Measurements from ENCODE around the gene SALL3. TPM values are rescaled to one million over a fixed set of nuclear protein-coding genes. Genes with fewer than 3 reads are reported as not detected.
A peak's percentile ranks its signal among the peaks of the same experiment; 100 is the strongest.

The SALL3 gene
- polyA plus RNA-seq, 5 donors = 0.04 to 0.06 TPM; not detected in 3

DNA sequence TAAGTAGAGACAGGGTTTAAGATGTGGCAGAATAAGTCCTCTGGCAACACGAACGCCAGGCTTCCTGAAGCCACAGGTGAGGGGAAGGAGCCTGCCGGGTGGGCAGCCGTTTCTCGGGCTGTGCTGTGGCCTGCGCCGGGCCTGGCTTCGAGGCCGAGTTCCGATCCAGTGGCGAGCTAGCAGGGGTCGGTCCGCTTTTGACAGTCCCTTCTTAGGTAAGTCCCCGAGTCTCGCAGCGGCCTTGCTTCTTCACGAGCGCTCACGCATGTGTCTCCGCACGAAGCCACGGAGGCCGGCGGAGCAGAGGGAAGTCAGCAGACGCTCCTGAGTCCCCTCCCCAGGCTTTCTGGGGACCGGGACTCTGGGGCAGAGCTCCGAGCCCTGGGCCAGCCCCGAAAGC lies 26.0 kb downstream of the SALL3 start:
- DNase-seq = no peak

DNA sequence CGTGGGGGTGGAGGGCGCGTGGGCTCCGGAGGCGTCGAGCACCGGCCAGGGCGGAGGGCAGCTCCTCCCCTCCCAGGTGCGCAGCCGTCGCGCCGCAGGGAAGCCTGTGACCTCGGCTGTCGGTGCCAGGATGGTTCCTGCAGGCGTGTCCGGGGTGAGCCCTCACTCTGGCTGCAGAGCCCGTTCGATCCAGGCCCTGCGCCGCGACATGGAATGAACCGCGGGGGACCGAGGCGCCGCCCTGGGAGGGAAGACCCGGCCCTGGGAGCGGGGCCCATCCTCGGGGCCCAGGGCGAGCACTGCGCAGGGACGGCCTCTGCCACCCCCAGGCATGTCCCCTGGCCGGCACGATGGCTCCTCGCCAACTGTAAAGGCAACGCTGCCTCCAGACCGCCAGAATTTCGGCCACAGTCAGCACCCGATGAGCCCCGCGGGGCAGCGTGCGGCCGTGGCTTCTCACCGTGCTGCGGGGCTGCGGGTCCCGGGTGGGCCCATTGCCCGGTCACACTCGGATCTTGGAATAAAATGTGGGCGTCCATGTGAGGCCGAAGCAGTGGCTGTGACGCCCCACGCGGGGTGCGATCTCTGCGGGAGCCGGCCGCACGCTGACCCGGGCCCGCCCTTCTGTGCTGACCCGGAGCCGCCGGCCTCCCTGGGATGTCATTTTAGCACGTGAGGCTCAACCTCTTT lies 26.6 kb downstream of the SALL3 start:
- DNase-seq = no peak

DNA sequence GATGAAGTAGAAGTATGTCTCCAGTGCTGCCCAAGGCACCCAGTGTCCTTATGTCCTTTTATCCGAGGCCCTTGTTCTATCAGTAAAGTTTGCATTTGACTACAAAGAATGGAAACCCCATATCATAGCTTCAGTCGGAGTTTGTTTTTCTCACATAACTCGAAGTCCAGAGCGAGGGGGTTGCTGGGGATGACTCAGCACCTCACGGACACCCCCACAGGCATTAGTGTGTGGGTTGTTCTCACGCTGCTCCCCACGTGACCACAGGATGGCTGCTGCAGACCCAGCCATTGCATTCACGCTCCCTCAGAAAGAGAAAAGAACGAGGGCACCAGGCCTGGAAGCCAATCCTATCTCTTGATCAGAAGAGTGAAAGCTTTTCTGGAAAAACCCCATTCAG lies 27.8 kb downstream of the SALL3 start:
- DNase-seq = no peak

DNA sequence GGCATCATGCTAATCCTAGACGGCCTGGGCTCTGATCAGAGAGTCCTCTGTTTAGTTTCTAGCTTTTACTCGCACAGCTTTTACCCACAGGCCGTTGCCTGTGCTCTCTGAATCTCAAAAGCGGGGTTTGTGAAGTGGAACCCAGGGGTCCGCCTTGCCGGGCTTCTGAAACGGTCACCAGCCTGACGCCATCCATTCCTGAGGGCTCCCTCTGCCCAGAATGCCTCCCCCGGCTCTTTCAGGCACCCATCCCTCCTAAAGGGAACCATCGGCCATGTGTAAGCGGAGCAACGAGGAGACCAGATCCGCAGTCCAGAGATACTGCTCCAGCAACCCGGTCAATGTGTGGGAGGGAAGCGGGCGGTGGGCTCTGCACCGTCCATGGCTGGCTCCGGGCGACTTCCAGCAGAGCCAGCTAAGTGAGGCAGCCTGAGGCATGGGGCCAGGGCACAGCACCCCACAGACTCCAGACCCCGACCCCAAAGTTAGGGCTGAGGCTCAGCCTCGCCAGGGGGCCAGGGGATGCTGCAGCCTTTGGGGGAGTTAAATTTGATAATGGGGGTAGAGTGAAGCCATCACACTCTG lies 28.8 kb downstream of the SALL3 start:
- DNase-seq = no peak

DNA sequence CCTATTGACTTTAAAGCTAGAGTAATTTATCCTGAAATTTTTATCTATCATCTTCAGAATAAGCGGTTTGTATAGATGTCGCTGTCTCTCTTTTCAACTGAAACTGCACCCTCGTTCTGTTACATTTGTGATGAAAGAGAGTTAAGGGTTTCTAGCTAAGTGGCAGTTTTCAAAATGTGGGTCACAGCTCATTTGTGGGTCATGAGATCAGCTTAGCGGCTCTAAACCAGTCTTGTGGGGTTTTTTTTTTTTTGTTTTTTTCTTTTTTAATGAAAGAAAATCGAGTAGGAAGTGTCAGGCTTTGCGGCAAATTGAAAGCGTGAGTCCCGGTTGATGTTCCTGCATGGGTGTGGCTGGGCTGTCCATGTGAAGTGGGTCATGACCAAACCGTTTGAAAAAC lies 31.2 kb downstream of the SALL3 start:
- DNase-seq = no peak

DNA sequence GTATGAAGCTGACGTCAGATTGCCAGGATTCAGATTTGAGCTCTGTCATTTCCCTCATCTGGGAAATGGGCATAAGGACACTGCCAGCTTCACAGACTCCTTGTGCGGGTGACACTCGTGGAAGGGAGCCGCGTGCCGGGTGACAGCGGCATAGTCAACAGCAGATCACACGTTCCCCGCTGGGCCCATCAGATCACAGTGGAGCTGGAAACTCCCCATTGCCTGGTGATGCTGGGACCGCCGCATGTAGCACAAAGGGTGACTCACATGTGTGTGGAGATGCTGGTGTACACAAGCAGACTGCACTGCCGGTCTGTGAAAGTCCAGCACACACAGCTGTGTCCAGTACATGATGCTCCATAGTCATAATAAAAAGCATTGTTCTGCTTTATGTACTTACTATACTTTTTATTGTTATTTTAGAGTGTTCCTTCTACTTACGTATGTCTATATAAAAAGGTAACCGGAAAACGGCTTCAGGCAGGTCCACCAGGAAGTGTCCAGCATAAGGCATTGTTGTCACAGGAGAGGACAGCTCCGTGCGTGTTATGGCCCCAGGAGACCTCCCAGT lies 31.8 kb downstream of the SALL3 start:
- no peak for DNase-seq

DNA sequence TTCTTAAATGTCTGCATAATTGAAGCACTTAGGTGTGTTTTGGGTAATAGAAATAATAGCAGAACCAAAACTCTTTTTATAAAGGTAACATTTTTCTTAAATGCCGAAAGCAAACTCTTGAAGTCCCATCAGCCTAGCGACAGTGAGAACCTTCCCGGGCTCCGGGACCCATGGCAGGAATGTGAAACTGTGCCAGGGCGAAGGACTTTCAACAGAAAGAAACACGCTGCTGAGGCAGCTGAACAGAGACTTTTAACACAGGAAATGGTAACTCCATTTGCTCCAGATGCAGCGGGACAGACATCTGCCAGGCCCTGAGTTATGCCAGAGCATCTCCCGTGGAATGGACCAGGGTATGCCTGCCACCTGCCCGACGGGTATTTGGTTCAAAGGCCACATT lies 34.3 kb downstream of the SALL3 start:
- DNase-seq = no peak

DNA sequence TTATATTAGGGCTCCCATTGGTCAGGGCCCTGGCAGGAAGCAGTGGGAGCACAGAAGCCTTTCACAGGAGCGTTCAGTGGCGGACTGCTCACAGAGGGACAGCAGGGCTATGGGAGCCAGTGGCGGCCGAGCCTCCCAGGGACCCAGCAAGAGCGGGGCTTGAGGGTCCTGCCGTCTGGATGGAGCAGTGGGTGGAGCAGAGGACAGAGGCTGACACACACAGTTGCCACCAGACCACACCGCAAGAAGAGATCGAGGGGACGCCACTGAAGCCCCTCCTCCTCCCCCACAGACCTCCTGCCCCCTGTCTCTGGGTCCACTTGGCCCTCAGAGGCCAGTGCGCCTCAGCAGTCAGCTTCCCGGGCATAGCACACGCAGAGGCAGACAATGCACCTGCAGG lies 39.3 kb downstream of the SALL3 start:
- no peak for DNase-seq

DNA sequence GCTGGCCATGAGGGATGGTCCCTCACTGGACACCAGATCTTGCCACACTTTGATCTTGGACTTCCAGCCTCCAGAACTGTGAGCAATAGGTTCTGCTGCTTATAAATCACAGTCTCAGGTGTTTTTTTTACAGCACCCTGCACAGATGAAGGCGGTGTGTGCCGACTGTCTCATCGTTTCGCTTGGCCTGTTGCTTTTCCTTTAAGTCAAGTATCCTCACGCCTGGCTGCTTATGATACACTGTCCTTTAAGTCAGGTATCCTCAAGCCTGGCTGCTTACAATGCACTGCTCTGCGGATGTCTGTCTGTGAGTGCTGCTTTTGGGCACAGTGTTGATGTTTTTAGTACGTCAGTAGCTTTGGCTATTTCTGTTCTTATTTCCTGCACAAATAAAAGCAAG lies 40.3 kb downstream of the SALL3 start:
- no peak for DNase-seq

DNA sequence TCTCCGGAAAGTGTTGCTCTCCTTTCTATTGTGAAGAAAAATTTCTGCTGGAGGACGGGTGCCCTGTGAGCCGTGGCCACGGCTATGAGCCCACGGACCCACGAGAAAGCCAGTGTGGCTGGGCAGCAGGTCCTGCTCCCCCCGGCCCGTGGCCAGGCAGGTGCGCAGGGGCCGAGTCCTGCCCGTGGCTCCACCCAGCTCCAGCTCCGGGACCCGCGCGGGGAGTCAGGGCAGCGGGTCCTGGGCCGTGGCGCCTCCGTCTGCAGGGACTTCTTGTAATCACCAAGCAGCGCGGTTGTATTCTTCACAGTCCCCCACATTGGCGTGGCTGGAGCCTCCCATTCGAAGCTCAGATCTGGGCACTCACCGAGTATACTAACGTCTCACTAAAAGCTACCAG lies 43.0 kb downstream of the SALL3 start:
- DNase-seq = no peak

DNA sequence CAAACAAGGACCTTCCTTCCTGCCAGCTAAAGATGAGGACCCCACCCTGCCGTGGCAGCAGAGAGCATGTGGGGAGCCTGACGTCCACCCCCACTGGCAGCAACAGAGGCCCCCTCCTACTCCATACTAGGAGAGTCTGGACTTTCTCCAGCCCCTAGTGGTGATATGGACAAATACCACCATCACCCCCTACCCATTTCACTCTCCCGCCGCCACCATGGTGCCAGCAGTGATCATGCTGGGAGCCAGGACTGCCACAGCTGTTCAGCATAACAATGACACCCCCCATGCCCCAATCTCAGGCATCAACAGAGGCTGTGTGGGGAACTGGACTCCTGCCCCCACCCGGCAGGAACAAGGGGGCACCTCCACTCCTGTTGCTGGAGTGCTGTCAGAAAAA lies 46.9 kb downstream of the SALL3 start:
- no peak for DNase-seq

DNA sequence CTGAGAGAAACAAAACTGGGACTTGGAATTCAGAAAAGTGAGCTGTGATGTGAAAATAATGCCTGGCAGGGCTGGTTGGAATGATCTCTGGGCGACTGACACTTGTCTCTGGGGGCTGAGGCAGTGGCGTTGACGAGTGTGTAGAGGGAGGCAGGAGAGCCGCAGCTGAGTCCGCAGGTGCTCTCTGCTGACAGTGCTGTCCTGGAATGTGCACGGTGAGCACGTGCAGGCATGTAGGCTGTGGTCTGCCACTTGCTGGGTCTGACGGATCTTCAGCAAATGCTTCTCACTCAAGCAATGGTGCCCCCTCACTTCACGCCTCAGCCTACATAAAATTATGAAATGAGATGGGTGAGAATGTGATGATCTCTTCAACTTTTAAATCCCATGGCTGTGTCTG lies 51.1 kb downstream of the SALL3 start:
- DNase-seq = no peak

DNA sequence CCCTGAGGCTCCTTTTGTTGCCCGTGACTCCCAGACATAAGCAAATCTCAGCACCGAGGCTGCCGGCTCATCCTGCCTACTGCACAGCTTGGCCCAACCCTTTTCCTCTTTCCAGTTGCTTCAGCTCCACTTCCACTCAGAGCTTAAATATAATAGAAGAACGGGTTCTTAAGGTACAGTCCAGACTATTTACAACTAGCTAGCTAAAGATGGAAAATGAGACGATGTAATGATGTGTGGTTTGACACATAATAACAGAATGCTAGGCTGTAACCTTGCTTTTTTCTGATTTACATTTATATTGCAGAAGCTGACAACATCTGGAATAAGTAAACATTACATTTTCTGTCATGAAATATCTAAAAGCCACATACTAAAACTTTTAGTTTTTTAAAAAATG lies 62.7 kb downstream of the SALL3 start:
- DNase-seq = peak; percentile 40 to 54

DNA sequence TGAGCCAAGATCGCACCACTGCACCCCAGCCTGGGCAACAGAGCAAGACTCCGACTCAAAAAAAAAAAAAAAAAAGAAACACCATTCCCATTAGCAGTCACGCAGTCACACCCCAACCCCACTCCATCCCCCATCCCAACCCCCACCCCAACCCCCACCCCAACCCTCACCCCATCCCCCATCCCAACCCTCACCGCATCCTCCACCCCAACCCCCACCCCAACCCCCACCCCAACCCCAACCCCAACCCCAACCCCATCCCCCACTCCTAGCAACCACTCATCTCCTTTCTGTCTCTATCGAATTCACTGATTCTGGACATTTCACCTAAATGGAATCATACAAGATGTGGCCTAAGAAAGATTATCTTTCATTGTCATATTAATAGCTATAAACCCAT lies 63.7 kb downstream of the SALL3 start:
- DNase-seq = no peak

DNA sequence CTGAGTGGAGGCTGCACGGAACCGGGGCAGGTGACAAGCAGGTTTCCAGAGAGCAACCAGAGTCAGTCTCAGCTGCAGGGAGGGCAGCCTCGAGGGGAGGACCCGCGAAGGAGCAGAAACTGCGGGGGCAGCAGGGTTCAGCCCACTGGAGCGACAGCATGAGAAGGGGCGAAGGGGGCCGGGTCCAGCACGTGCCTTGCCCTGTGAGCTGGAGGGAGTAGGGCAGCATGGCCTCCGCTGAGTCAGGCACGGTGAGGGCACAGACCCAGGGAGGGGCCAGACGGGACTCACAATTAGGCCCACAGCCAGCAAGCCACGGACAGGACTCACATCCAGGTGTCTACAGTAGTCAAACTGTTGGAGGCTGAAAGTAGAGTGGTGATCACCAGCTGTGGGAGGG lies 66.9 kb downstream of the SALL3 start:
- DNase-seq = no peak

DNA sequence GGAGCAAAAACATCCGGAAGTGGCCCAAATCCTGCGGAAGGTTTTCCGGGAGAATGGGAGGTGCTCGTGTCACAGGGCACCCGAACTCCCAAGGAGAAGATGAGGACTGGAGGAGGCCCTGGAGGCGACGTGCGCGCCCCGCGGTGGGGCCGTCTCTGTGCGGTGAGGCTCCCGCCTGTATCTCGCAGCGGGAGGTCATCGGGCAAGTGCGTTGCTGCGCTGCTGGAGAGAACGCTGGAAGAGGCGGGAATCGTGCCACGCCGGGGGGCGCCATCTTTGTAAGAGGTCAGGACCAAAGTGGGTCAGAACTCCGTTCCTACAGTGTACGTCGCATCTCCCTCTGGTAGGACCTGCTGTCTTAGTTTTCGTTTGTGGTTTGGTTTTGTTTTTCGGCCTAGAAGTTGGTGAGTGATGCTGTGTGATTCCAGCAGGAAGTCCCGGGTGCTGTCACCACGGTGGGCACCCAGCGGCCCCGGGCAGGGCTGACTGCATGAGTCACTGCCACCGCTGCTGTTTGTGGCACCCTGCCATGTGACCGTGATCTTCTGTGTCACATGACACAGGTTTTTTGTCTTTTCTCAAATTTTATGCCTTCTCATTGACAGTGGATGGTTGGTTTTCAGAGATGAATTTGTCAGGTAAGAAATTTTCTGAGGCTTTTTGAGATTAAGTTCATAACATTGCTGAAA lies 68.1 kb downstream of the SALL3 start:
- no peak for DNase-seq

DNA sequence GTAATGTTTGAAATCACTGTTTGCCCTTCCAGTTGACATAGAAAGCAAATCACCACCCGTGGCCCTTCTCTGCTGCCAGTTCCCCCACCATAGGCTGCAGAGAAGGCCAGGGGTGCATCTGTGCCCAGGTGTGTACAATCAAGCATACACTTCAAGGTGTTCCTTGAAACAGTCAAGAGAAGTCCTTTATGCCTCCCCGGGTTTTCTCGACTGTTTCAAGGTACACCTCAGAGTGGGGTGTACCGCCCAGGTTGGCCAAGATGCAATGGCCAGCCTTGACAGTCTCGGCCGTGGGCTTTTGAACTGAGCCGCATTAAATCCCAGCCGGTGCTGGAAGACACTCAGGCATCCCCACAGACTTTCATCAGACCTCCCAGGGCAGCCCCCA lies 68.6 kb downstream of the SALL3 start:
- no peak for DNase-seq

DNA sequence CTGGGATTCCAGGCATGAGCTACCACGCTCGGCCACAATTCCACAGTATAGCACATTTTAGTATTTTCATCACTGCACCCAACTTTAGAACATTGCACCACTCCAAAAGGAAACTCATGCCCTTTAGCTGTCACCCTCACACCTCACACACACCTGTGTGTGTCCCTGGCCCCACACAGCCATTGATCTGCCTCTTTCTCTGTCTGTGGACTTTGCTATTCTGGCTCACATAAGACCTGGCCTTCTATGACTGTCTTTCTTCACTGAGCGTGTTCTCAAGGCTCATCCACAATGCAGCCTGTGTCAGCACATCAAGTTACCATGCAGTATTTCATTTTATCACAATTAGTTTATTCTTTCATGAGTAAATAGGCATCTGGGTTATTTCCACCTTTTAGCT lies 69.9 kb downstream of the SALL3 start:
- no peak for DNase-seq

Other genes with a start within 250 kb of the SALL3 start
- 10 to 100 TPM; 26.4 to 36.4 (median 34.5) TPM for gene ATP9B, start 89.6 kb downstream of the SALL3 start, polyA plus RNA-seq (ENCODE audit: insufficient read depth in 1 of 5, insufficient read length in 5 of 5, low replicate concordance in 1 of 5)